UCSD-AML1 (cell line): ENCODE data around the gene KCNE1.

ENCODE experiments used
- DNase-seq: peaks from one replicate; lab custom pipeline; 2025; ENCODE audit not compliant: unreplicated experiment; lab: John Stamatoyannopoulos, UW

KCNE1 gene

DNA sequence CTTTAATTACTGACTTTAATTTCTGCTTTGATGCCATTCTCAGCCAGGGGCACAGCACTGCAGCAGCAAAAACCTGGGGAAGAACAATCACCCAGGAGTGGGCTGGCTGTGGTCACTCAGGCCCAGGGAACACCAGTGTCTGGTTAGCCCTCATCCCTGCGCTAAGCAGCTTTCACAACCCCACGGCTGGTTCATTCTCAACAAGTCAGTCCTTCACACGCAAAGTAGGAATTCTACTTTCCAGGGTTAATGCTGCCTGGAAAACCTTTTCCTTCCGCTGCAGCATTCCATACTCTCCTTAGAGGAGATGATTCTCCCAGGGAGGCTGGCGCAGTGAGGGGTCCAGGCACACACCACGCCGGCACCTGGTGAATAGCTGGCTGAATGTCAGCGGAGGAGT lies 24.3 kb upstream of the KCNE1 start:
- DNase-seq = no peak

DNA sequence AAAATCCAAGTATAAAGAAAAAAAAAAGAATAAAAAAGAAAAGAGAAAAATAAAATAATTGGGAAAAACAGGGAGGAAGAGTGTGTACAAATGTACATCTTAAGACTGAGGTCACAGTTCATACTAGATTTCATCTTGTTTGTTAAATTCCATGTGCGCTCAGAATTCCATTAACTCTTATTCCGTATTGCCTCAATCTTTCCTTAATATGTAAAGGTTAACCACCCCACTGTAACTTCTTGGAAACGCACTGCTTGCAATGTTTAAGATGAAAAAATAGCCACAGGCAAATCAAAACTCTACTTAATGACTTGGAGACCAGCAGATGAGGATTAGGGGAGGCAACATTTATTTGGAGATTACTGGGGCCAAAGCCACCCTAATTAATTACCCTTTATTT lies 23.9 kb upstream of the KCNE1 start:
- DNase-seq = no peak

DNA sequence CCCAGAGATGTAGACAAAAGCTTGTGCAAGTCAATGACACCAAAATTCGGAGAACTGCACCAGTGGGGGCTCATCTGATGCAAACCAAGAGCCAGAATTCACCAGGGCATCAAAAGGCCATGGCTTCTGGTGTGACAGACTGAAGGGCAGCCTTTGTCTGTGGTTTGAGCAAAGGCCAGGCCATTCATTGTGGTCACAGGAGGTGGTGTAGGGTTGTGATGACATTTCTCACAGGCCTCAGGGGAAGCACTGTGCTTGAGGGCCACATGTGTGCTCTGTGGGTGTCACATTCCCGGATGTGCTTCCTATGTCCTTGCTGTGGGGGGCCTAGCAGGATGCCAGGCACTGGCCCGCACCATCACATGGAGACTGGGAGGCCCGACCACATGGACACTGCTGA lies 22.5 kb upstream of the KCNE1 start:
- peak; percentile 76 for DNase-seq

DNA sequence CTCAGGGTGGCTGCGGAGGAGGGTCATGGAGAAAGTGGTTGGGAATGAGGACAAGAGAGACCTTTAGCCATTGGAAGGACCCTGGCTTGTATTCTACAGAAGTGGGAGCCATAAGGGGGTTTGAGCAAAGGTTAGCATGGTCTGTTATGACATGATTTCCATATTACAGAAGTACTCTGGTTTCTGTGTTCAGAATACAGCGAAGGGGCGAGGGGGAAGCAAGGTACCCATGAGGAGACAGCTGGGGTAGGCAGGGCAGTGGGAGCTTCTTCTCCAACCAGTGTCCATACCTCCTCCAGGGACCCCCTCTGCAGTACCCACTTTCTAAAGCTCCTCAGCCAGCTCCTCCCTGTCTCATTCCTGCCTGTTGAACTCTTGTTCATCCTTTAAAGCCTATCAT lies 21.9 kb upstream of the KCNE1 start:
- no peak for DNase-seq

DNA sequence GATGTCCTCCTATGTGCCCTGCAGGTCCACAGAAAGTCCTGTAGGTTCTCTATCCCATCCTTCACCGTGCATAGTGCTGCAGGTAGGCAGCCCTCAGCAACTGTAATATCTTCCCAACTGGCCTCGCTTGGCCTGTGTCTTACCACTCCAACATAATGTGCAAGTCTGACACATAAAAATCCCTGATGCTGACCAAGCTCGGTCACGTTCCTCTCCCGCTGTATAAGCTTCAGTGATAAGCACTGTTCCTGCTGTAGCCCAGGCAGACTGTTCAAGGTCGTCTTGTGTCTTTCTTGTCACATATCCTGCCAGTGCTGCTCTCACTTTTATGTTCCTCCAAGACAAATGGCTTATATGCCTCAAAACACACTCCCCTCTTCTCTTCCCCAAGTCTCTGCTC lies 19.4 kb upstream of the KCNE1 start:
- DNase-seq = no peak

DNA sequence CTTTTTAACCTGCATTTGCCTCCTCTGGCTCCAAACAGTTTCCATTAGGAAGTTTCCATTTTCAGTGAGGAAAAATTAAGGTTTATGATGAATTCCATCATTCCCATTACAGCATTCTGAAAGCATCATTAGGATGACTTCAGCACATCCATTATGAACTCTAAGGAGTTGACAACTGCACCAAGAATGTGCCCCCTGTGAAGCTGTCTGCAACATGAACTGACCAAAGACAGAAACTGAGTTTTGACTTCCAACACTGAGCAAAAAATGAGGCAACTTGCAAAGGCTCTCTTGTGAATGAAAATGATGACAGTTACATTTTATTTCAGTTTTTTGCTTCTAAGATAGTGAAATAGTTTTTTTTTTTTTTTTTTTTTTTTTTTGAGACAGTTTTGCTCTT lies 18.3 kb upstream of the KCNE1 start:
- DNase-seq = no peak

DNA sequence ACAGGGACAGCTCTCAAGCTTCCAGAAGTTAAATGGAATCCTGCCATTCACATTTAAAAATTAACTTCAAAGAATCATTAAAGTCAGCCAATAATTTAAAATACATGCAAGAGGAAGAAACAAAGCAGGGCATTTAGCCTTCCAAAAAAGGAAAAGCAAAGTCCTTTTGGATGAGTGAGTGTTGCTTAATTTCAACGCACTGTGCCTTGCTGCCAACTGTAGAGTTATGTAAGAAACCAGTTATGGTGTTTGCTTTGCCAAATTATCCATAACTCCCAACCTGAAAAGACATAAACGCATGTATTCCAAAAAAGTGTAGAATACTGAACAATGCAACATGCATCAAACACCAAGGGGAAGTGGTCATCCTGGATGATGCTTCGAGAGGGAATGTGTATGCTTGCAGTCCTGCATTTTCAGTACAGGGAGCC lies 16.1 kb upstream of the KCNE1 start:
- no peak for DNase-seq

DNA sequence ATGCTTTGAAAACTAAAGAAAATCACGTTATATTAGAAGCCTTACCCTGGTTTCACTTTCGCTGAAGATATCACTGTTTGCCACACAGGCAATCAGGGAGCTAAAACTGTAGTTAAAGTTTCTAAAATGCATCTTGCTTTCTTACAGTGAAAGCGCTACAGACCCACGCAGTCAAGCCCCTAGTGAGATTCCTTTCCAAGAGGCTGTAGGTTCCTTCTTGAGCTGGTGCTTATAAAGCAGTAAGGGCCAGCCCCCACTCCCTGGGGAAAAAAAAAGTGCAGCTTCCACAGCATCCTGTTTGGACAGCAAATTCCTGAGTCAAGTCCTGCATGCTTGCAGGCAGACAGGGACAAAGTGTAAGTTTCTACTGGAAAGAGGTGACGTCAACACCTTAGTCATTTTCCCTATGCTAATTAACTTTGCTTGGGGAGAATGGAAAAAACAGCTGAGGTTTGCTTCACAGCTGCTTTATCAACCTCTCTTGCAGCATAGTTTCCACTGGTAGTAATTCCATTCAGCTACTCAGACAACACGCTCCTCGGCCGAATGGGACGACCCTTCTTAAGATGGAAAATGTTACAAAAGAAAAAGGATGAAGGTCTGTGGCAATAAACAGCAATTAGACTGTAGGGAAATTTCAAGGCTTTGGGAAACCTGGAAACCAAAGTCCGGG lies 14.7 kb upstream of the KCNE1 start:
- DNase-seq = peak; percentile 73

DNA sequence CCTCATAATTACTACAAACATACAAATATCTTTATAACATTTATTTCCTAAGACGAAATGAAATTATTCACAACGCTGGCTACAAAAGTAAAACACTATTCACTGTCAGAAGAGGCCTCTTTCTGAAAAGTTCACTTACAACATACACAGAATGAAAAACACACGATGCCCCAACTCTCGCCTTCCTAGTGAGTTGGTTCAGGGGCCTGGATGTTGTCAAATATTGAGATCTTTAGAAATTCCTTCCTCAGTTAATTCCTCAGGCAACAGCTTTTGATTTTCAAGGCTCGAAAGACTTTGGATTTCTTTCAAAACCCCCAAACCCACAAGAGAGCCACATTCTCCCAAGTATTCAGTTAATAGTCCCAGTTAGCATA lies 14.2 kb upstream of the KCNE1 start:
- no peak for DNase-seq

DNA sequence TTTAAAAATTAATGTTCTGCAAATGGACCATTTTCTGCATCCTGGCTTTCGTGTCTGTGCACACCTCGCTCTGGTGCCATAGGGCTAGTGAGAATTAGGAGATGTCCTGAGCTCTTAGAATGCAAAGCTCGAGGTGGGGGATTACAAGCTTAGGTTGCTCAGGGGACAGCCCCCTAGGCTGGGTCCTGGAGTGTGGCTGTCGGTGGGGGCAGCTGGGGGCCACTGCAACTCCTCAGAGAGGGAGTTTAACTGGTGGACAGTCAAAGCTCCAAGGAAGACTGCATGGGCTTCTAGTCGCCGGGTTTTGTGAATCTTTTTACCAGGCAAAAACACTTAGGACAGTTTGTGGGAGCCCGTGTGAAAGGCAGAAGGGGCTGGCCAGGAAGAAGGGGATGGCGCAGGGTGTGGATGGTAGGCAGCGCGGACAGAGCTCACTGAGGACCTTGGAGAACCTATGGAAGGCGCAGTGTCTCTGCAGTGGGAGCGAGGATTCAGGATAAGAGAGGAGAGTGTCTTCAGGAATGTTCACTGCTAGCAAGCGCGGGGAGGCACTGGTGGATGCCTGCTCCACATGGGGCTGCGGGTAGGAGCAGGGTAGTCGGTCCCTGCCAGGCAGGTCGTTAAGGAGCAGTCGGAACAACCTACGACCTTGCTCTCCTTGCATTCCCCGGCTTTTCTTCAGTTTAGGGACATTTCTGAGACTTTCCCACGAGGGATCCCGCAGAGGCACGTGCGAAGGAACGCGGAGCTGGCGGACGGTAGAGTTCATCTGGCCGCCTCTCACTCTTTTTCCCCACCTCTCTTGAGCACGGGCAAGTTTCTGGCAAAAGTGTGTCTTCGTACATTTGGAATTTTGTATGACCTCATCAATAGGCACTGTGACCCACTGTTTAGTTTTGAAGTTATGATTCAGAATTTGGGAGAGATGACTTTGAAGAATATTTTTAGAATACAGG lies 12.9 kb upstream of the KCNE1 start:
- peak; percentile 58 for DNase-seq

DNA sequence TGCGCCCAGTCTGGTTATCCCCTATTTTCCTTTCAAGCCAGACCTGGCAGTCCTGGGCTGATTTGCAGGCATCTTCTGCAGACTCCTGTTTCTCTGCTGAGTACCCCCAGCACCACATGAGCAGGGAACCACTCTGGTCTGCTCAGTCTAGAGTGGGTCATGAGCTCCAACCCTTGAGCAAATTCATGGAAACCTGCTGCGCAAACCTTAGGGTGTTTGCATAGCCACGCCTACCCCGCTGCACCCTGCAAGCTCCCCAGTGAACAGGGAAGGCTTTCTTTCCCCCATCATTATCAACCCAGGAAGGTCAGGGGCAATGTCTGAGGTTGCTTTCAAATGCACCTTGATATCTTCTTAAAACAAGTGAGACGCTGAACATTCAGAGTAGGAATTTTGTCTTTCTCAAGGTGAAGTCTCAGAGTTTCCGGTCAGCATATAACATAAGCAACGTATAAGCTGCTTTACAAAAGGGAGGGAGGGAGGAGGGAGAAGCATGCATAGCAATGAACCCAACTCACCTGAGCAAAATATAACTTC lies 11.1 kb upstream of the KCNE1 start:
- no peak for DNase-seq

DNA sequence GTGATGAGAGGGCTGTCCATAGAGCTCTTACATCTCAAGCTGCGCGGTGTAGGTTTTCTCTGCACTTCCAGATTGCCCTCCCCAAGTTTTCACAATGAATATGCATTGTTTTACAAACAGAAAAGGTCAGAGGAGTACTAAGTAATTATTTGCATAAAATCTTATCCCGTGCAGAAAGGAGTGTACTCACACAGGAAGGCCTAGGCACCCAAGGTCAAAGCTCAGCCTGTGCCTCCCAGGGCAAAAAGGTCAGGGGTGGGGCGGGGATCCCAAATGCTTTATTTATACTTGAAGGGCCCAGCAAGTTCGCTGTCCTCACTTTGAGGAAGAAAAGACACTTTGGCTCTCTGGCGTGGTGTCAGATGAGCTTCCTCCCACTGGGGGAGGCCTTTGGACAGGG lies 10.3 kb upstream of the KCNE1 start:
- DNase-seq = no peak

DNA sequence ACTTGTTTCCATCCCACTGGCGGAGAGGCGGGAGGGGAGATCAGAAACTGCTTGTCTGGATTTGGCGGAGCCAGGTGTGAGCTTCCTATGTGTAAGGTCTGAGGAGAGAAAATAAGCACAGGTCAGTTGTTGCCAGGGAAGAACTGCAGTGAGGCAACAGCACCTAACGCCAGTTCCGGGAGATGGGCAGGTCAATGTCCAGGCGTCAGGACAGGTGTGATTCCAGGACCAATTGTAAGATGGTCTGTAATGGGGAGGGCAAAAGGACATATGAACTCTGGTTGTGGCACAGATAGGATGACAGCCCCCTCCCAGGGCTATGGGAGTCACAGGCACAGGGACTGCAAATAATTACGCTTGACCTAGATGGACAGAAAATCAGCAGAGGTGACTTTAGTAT lies 9.6 kb upstream of the KCNE1 start:
- no peak for DNase-seq

DNA sequence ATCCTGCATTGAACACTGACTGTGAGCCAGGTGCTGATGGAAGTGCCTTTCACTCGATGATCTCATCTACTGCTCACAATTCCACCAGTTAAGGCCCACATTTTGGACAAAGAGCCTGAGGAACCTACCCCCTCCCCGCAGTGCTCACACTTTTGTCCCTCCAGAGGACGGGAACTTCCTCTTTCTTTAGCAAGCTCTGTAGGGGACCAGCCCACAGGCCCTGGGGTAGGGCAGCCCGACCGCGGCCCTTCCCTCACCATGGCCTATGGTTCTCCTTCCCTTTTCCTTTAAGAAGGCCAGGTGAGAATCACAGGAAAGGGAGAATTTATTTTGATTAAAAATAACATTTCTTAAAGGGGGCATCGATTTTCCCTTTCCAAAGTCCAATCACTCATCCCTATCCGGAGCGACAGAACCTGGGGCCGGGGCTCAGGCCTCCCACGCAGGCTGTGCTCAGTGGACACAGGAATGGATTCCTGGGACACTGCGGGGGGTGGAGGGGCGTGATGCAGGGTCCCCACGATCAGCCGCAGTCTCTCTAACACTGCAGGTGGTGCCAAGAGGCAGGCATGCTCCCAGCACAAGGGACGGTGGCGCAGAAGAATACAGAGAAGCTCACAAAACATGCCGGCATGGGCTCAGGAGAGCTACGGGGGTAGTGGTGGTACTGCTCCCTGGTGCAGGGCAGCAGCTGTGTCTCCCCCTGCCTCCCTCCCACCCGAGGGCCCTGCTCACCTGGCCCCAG lies 8.9 kb upstream of the KCNE1 start:
- peak; percentile 68 for DNase-seq

DNA sequence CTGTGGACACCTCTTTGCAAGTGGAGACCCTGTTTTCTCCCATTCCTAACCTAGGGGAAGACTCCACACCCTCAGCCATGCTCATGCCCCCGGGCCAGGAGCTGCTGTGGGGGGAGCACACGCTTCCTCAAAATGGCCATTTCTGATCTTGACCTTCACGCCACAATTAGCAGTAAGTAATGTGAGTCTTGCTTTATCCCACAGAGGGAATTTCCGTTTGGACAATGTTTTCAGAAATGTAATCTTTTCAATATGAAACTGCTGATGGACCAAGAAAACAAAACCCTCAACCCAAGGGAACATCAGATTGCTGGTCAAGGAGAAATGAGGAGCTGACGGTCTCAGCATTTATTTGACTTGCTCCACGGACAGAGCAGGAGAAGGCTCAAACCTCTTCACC lies 8.3 kb upstream of the KCNE1 start:
- no peak for DNase-seq

DNA sequence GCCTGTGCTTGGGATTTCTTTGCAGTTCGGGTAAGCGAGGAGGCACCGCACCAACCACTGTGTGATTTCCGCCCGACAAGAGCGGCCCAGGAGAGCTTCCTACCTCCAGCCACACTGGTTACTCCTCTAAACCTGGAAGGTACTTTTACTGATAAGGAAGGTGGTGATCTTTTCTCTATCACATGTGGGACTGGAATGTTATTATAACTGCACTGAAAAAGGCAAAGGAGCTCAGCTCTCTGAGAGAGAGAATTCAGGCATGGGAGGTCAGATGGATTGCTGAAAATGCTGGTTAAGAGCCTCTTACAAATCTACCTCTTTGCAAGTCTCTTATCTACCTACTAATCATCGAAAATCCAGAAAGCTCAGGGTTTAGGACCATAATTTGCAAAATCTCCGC lies 7.7 kb upstream of the KCNE1 start:
- DNase-seq = no peak

DNA sequence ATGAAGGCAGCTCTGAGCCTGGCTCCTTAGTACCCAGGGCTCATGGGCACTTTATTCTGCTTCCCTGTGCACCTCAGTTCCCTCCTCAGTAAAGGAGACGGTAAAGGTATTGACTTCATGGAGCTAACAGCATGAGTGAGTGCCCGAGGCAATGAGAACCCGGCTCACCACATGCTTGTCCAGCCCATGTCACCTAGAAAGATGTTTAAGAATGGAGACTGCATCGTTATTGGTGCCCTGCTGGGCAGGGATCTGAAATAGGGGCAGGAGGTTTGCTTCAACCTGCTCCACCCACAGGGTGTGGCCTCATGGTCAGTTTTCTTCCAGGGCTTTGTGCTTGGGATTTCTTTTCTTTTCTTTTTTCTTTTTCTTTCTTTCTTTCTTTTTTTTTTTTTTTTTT lies 7.0 kb upstream of the KCNE1 start:
- no peak for DNase-seq

DNA sequence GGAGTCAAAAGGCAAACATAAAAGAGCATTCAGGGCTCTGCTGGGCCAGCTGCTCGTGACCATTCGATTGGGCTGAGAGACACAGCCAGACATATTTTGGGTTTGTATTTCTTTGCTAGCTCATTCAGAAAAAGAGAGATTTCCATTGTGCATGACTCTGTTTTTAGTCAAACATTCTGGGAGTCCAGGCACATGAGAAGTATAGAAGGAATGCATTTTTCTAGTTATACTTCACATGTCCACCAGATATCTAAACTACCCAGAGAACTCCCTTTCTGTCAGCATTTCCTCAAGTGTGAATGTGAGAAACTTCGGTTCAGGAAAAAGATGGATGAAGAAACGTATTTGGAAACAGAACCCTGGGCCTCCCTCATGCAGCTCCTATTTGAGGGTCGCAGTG lies 6.3 kb upstream of the KCNE1 start:
- no peak for DNase-seq

DNA sequence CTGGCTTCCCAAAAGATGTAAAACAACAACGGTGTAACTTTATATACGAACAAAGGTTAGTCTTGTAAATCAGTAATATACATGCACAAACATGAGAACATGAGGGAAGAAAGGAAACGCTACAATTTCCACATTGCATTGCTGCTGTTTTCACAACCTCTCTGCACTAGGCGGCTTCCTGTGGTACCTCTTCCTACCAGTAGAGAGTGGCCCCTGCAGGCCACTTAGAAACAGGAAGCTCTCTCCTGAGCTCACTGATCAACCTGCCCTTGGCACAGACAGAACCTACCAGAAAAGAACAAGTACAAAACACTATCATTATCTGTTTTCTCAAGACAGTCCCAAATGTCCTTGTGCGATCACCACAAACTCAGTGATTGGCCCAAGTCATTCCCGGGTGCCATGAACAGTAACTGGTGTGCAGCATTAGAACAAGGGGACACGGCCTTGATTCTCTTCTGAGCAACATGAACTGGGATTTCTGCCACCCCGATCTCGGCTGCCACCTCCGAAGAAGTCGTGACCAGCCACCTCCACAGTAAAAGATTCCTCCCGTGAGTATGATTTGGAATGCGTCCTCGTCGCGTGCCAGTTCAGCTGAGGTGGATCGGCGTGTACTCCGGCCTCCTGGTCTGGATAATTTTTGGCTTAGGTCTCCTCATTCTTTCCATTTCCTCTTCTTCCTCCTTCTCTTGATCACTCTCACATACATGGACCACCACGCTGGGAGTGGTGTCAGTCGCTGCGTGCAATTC lies 5.7 kb upstream of the KCNE1 start:
- DNase-seq = peak; percentile 47

DNA sequence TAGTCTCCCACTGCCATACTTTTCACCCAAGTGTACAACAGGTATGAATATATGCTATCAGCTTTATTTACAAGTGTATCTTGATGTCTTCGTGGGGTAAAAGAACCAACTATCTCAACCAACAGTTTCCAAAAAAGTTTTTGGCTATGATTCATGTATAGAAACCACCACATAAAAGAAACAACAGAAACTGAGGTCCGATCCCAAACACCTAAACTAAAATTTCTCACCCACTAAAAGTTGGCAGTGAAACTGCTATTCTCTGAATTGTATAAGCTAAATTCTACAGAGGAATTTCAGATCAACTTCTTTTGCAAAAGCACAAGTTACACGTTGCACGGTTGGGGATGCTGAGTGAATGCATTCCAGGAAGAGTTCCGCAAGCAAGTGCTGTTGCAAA lies 5.0 kb upstream of the KCNE1 start:
- DNase-seq = no peak

DNA sequence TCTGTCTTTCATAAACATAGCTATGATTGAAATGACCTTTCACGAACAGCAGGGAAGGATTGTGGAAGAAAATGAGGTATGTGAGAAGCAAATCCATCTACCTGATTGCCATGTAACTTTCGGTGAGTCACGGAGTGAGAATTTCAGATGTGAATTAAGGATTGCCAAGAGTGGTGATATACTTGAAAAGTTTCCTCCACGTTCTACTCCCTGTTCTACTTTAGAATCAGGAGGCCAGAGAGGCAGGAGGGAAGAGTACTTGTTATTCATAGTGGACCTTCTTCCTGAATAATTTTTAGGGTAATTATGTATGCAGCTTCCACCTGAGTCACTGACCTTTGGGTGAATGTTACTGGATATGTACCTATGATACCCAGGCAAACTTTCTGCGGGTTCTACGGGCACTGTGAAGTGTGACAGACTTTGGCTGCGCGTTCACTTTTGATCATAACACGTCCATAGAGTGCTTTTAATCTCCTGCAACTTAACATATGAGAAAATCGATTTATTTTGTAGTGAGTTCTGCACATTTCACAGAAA lies 2.6 kb upstream of the KCNE1 start:
- no peak for DNase-seq
